Right lobe of liver (tissue), 6 donors: Measurements from ENCODE around the gene APOBR. TPM values are rescaled to one million over a fixed set of nuclear protein-coding genes. Genes with fewer than 3 reads are reported as not detected.
"Not testable (repeated sequence)": the region's sequence is repeated elsewhere in the genome, so short reads cannot be mapped to it uniquely, and the experiment has no call there.

Experiments used
- ATAC-seq, 4 donors: fragments of 200-7000 bp; cut with Tn5 transposase; one replicate each; pipeline ENCODE4 v1.9.1; 2020; ENCODE audit warnings: mild to moderate bottlenecking in 4 of 4, moderate library complexity in 4 of 4
- DNase-seq, 3 donors: peaks; one replicate each; pipeline ENCODE4 v3.0.0-alpha.2; 2020
- H3K27ac ChIP-seq, 3 donors: fragments of 200-600 bp; one replicate each; pipeline ENCODE4 v1.8.0; 2022
- H3K27me3 ChIP-seq, 2 donors: fragments of 200-600 bp; one replicate each; pipeline ENCODE4 v1.8.0; 2022
- H3K36me3 ChIP-seq, 4 donors: fragments of 200-600 bp; sonication (generic) in 1 of 4; one replicate each; pipeline versions ENCODE4 v1.5.1 to v1.8.0; 2017 to 2022; ENCODE audit warnings: control low read depth in 1 of 4
- H3K4me1 ChIP-seq, 4 donors: fragments of 200-600 bp; sonication (generic) in 1 of 4; one replicate each; pipeline versions ENCODE4 v1.5.1 to v1.8.0; 2017 to 2022; ENCODE audit warnings: control low read depth in 1 of 4
- H3K4me3 ChIP-seq, 3 donors: fragments of 200-600 bp; one replicate each; pipeline ENCODE4 v1.8.0; 2022
- H3K9me3 ChIP-seq, 4 donors: fragments of 200-600 bp; sonication (generic) in 1 of 4; one replicate each; pipeline versions ENCODE4 v1.5.1 to v1.8.0; 2017 to 2022; ENCODE audit warnings: control low read depth in 1 of 4
- CTCF ChIP-seq, 4 donors: fragments of 200-600 bp in 3 of 4; fragments of 450-650 bp in 1 of 4; IDR thresholded peaks; one replicate each; pipeline versions ENCODE4 v1.5.1 to v1.8.0; 2016 to 2022; ENCODE audit warnings: antibody characterized with exemption in 4 of 4, mild to moderate bottlenecking in 2 of 4
- POLR2A ChIP-seq: fragments of 450-650 bp; IDR thresholded peaks from one replicate; pipeline ENCODE4 v1.6.1; 2017; ENCODE audit warnings: antibody characterized with exemption, mild to moderate bottlenecking
- WGBS: methylation state at CpG from one replicate; pipeline ENCODE4 v1.1.6; 2018; ENCODE audit warnings: low coverage, low lambda C conversion rate; ENCODE audit not compliant: insufficient coverage; ENCODE audit errors: missing lambda C conversion rate; 5-methylcytosine and 5-hydroxymethylcytosine counted together
- intact Hi-C, 2 donors: fragments of 100-400 bp; cut with DNase I; formaldehyde crosslinking; loops; one replicate each; pipeline versions ENCODE4 v1.11.2 to v1.14.1; 2022
- total RNA-seq, 6 experiments: library from RNA; depleted of rRNA in 2 of 6; stranded (reverse); fragments of >200 nt in 2 of 6; fragmentation: NEBNext Ultra II Directional in 3 of 6; extraction: Animal tissue kit (Norgen Biotek cat#: 25700) in 3 of 6; gene quantifications; one replicate each; pipeline versions ENCODE4 v1.1.0 to v1.2.4, GENCODE V29; 2016 to 2023
- donor health status: DM: no; HTN: yes; CAD: no.
- donor health status: DM: no; HTN: no; CAD: no.
- donor health status: DM: no; HTN: no; CAD: no.
- donor health status: DM: no; HTN: yes; CAD: no.
- donor health status: DM: no; HTN: yes; CAD: no.

The APOBR gene
- total RNA-seq, 6 experiments from 2014 or later: 0.57 to 2.2 (median 1.5) TPM

- ATAC-seq: peak; percentile 8 to 51 (median 14)
- no peaks in the 10 kb centered on the region for H3K27me3 ChIP-seq
- H3K27ac ChIP-seq: peak overlapping the region; percentile 14 to 47 (median 33)
- no peak for TF ChIP-seq CTCF (IDR thresholded peaks at IDR 0.05)
- no peak for TF ChIP-seq POLR2A
- H3K9me3 ChIP-seq: no peaks in the 10 kb centered on the region
- no peaks in the 10 kb centered on the region for H3K36me3 ChIP-seq
- WGBS: 6% methylated on average over 6 of the region's 7 CpGs
- peaks cover 0 to 32% (median 9%) of the 10 kb centered on the region in 4 donors for H3K4me1 ChIP-seq
- no peak overlapping the region for H3K4me3 ChIP-seq
- intact Hi-C loops: no loop called here
- DNase-seq: peak in 2 of 3 donors; percentile 62 to 67
Measured at GRCh38 chr16:28543072-28543471, 48.6 kb downstream of the APOBR start.

DNA sequence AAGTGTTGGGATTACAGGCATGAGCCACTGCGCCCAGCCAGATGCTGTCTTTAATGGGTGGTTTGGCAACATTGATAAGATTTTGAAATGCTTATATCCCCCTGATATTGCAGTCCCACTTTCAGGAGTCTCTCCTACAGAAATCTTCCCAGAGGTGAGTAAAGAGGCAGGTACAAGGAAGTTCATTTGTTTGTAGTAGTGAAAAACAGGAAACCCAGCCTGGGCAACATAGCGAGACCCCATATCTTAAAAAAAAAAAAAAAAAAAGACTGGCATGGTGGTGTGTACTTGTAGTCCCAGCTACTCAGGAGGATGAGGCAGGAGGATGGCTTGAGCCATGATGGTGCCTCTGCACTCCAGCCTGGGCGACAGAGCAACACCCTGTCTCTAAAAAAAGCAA lies 50.6 kb downstream of the APOBR start:
- WGBS: 68% methylated on average over 2 of the region's 3 CpGs
- no peak for TF ChIP-seq POLR2A
- TF ChIP-seq CTCF (IDR thresholded peaks at IDR 0.05): no peak

DNA sequence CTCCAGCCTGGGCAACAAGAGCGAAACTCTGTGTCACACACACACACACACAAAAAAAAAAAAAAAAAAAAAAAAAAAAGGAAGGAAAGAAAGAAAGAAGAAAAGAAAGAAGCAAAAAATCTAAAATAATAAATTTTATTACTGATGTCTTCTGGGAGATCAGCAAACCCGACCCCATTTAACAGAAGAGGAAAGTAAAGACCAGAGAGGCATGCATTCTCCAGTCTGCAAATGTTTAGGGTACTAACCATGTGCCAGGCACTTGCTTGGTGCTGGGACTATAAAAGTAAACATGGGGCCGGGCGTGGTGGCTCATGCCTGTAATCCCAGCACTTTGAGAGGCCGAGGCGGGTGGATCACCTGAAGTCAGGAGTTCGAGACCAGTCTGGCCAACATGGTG lies 51.5 kb downstream of the APOBR start:
- H3K4me3 ChIP-seq, ATAC-seq, H3K9me3 ChIP-seq, DNase-seq, H3K36me3 ChIP-seq, intact Hi-C loops, H3K27me3 ChIP-seq, H3K27ac ChIP-seq: not testable (repeated sequence)
- H3K4me1 ChIP-seq: peaks cover 0 to 23% (median 7%) of the 10 kb centered on the region in 4 donors
- WGBS: 74% methylated on average over 3 of the region's 7 CpGs

More for the DNA sequence above, 50.6 kb downstream of the APOBR start:
- intact Hi-C loops: no loop called here
- ATAC-seq (no peak), DNase-seq (no peak)
- H3K9me3 ChIP-seq: no peaks in the 10 kb centered on the region
- H3K27ac ChIP-seq: no peak overlapping the region
- no peaks in the 10 kb centered on the region for H3K36me3 ChIP-seq
- peaks cover 0 to 29% (median 7%) of the 10 kb centered on the region in 4 donors for H3K4me1 ChIP-seq
- H3K4me3 ChIP-seq: no peak overlapping the region
- H3K27me3 ChIP-seq: no peaks in the 10 kb centered on the region

GRCh38 chr16:28546626-28547025 lies 52.2 kb downstream of the APOBR start:
- Histone ChIP-seq H3K9me3 (no peaks in the 10 kb centered on the region), H3K27me3 (no peaks in the 10 kb centered on the region), H3K36me3 (no peaks in the 10 kb centered on the region), H3K4me3 (no peak overlapping the region), H3K4me1 (peaks cover 0 to 17% (median 5%) of the 10 kb centered on the region in 4 donors), H3K27ac (no peak overlapping the region)
- WGBS: 91% methylated on average over 7 of the region's 7 CpGs
- DNase-seq (no peak), ATAC-seq (no peak)
- TF ChIP-seq CTCF (IDR thresholded peaks at IDR 0.05): no peak
- TF ChIP-seq POLR2A: no peak
- intact Hi-C loops: no loop called here

- intact Hi-C loops: no loop called here
- peaks cover 0 to 5% (median 2%) of the 10 kb centered on the region in 4 donors for H3K4me1 ChIP-seq
- H3K4me3 ChIP-seq: no peak overlapping the region
- ATAC-seq (no peak), DNase-seq (no peak)
- no peaks in the 10 kb centered on the region for H3K36me3 ChIP-seq
- no peaks in the 10 kb centered on the region for H3K27me3 ChIP-seq
- 50% methylated on average over 2 of the region's 14 CpGs for WGBS
- TF ChIP-seq POLR2A (no peak), CTCF (IDR thresholded peaks at IDR 0.05) (no peak)
- H3K27ac ChIP-seq: no peak overlapping the region
- H3K9me3 ChIP-seq: no peaks in the 10 kb centered on the region
Measured at GRCh38 chr16:28548306-28548802, 53.9 kb downstream of the APOBR start.

Other genes starting within 250 kb of the APOBR start
- gene SBK1, start 202.1 kb upstream of the APOBR start, total RNA-seq: under 1 TPM; 0.04 to 0.12 (median 0.07) TPM
- gene NPIPB6, start 131.1 kb upstream of the APOBR start, total RNA-seq: 1 to 10 TPM in 1 of 6 experiments, under 1 TPM in 3, not detected in 2; 0.47 to 2.4 (median 0.72) TPM
- gene EIF3CL, start 90.8 kb upstream of the APOBR start, total RNA-seq: 100 to 1,000 TPM in 2 of 6 experiments, 10 to 100 TPM in 1, 1 to 10 TPM in 2, under 1 TPM in 1; 0.07 to 146 (median 19.7) TPM
- gene NPIPB7, start 22.3 kb upstream of the APOBR start, total RNA-seq: not detected
- gene CLN3, start 2.6 kb upstream of the APOBR start, total RNA-seq: 10 to 100 TPM; 16.5 to 47.8 (median 30.7) TPM
- gene IL27, start 12.2 kb downstream of the APOBR start, total RNA-seq: 10 to 100 TPM in 1 of 6 experiments, 1 to 10 TPM in 5; 1.1 to 13.9 (median 3.3) TPM
- 100 to 1,000 TPM in 2 of 6 experiments, 10 to 100 TPM in 4; 33.4 to 188 (median 80.7) TPM for gene NUPR1, start 44.3 kb downstream of the APOBR start, total RNA-seq
- 10 to 100 TPM; 14.5 to 17.9 (median 15.4) TPM for gene SGF29, start 59.3 kb downstream of the APOBR start, total RNA-seq
- gene SULT1A2, start 102.4 kb downstream of the APOBR start, total RNA-seq: 10 to 100 TPM; 10.1 to 48.3 (median 18.0) TPM
- gene SULT1A1, start 115.4 kb downstream of the APOBR start, total RNA-seq: 100 to 1,000 TPM; 132 to 335 (median 207) TPM
- 1 to 10 TPM in 1 of 6 experiments, under 1 TPM in 2, not detected in 3; 0.89 to 2.1 (median 0.93) TPM for gene NPIPB8, start 143.4 kb downstream of the APOBR start, total RNA-seq
- 100 to 1,000 TPM; 145 to 260 (median 203) TPM for gene EIF3C, start 216.8 kb downstream of the APOBR start, total RNA-seq